Lung (tissue), 12 donors: ENCODE results near the gene VGLL3. TPM values are rescaled to one million over a fixed set of nuclear protein-coding genes. Genes with fewer than 3 reads are reported as not detected.

Experiments
- ATAC-seq: fragments of 200-7000 bp; cut with Tn5 transposase; one replicate; pipeline ENCODE4 v1.9.1; 2020; ENCODE audit warnings: moderate number of reproducible peaks; ENCODE audit not compliant: insufficient read depth, low FRiP score
- DNase-seq, 3 donors: peaks; one replicate each; pipeline ENCODE4 v3.0.0-alpha.2; 2013 to 2017
- H3K27ac ChIP-seq, 2 donors: one replicate each; pipeline ENCODE4 v1.5.1; 2013; ENCODE audit warnings: mild to moderate bottlenecking in 2 of 2, moderate library complexity in 2 of 2, control low read depth in 1 of 2, inconsistent platforms in 1 of 2, low read depth in 1 of 2, low read length in 1 of 2
- H3K27me3 ChIP-seq, 3 donors: one replicate each; pipeline ENCODE4 v1.5.1; 2013; ENCODE audit warnings: low read length in 2 of 3; ENCODE audit not compliant: control insufficient read depth in 3 of 3, insufficient read depth in 3 of 3
- H3K36me3 ChIP-seq, 4 donors: one replicate each; pipeline ENCODE4 v1.5.1; 2013; ENCODE audit warnings: low read length in 4 of 4, mild to moderate bottlenecking in 1 of 4, moderate library complexity in 1 of 4; ENCODE audit not compliant: control insufficient read depth in 4 of 4, insufficient read depth in 4 of 4
- H3K4me1 ChIP-seq, 5 donors: one replicate each; pipeline ENCODE4 v1.5.1; 2013; ENCODE audit warnings: low read length in 5 of 5, mild to moderate bottlenecking in 2 of 5, moderate library complexity in 1 of 5; ENCODE audit not compliant: control insufficient read depth in 5 of 5, insufficient read depth in 5 of 5
- H3K4me3 ChIP-seq: one replicate; pipeline ENCODE4 v1.5.1; 2013; ENCODE audit warnings: mild to moderate bottlenecking, control low read depth, moderate library complexity
- H3K9ac ChIP-seq, 2 donors: one replicate each; pipeline ENCODE4 v1.5.1; 2013; ENCODE audit warnings: low read length in 2 of 2, control low read depth in 1 of 2; ENCODE audit not compliant: insufficient read depth in 1 of 2
- H3K9me3 ChIP-seq, 4 donors: one replicate each; pipeline ENCODE4 v1.5.1; 2013; ENCODE audit warnings: low read length in 3 of 4, mild to moderate bottlenecking in 1 of 4, moderate library complexity in 1 of 4; ENCODE audit not compliant: control insufficient read depth in 4 of 4, insufficient read depth in 3 of 4
- WGBS, 2 donors: extraction: QIAGEN DNeasy Blood & Tissue Kit; methylation state at CpG; one replicate each; pipeline ENCODE4 v1.1.7; 2013; 5-methylcytosine and 5-hydroxymethylcytosine counted together
- polyA plus RNA-seq, 2 donors: library from polyadenylated mRNA; stranded (reverse); fragments of 200-250 nt; gene quantifications; one replicate each; pipeline ENCODE4 v1.2.1, GENCODE V29; 2013
- total RNA-seq, 2 donors: library from RNA; depleted of rRNA in 1 of 2; stranded (reverse); fragments of >200 nt in 1 of 2; gene quantifications; one replicate each; pipeline ENCODE4 v1.2.1, GENCODE V29; 2014 to 2021
- TF ChIP-seq, protein P1 (sequence below): IDR thresholded peaks from 2 replicates; pipeline ENCODE4 v1.5.1; 2012; ENCODE audit warnings: mild to moderate bottlenecking; ENCODE audit errors: control extremely low read depth, extremely low read depth
- donor health status: control.
- donor health status: control.
- donor health status: Bipolar disorder and iron deficiency.
- donor health status: healthy.
- donor health status: DM: yes; HTN: yes; CAD: no.

VGLL3 gene
- total and polyA plus RNA-seq, 4 donors = 4.3 to 49.2 (median 20.1) TPM

DNA sequence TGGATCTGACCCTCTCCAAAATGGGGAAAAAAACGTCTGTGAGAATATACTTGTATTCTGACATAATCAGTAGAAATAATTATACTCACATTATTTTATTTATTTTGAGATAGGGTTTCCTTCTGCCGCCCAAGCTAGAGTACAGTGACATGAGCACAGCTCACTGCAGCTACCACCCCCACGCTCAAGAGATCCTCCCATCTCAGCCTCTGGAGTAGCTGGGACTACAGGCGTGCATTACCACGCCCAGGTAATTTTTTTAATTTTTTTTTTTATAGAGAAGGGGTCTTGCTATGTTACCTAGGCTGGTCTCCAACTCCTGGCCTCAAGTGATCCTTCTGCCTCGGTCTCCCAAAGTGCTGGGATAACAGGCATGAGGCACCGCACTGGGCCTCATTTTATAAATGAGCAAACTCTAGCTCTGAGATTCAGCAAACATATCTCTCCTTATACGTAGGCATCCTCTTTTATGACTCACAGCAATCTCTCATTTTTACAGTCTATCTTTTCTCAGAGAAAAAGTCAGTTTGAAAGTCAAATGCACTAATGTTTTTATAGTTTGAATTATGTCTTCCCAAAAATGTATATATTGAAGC is 989 bp upstream of the VGLL3 start:
- H3K4me1 ChIP-seq = peaks cover 0 to 37% (median 2%) of the 10 kb centered on the region in 5 donors
- peak overlapping the region in 1 of 2 donors; percentile 99 for H3K9ac ChIP-seq
- no peaks in the 10 kb centered on the region for H3K36me3 ChIP-seq
- ATAC-seq = no peak
- H3K4me3 ChIP-seq = no peak overlapping the region
- TF ChIP-seq, protein P1, sequence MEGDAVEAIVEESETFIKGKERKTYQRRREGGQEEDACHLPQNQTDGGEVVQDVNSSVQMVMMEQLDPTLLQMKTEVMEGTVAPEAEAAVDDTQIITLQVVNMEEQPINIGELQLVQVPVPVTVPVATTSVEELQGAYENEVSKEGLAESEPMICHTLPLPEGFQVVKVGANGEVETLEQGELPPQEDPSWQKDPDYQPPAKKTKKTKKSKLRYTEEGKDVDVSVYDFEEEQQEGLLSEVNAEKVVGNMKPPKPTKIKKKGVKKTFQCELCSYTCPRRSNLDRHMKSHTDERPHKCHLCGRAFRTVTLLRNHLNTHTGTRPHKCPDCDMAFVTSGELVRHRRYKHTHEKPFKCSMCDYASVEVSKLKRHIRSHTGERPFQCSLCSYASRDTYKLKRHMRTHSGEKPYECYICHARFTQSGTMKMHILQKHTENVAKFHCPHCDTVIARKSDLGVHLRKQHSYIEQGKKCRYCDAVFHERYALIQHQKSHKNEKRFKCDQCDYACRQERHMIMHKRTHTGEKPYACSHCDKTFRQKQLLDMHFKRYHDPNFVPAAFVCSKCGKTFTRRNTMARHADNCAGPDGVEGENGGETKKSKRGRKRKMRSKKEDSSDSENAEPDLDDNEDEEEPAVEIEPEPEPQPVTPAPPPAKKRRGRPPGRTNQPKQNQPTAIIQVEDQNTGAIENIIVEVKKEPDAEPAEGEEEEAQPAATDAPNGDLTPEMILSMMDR = no peak
- DNase-seq = no peak
- WGBS, 2 donors = 61 to 73% methylated on average over 8 of the region's 8 CpGs
- no peaks in the 10 kb centered on the region for H3K27me3 ChIP-seq
- no peak overlapping the region for H3K27ac ChIP-seq
- no peaks in the 10 kb centered on the region for H3K9me3 ChIP-seq

DNA sequence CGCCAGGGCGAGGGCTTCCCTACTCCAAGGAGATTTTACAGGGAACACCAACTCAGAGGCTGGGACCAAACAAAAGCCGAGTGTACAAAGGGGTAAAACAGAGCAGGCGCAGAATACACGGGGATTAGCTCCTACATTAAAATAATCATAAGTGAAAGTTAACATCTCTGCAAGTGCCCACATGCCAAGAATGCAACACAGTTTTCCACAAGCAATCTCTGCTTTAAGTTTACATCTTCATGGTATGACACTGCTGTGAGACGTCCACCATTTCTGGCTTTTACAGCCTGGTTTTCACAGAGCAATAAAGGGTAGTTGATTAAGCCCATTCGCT is 500 bp upstream of the VGLL3 start:
- H3K27ac ChIP-seq = peak overlapping the region in 1 of 2 donors; percentile 76
- H3K27me3 ChIP-seq = no peaks in the 10 kb centered on the region
- H3K4me1 ChIP-seq = peaks cover 0 to 42% (median 2%) of the 10 kb centered on the region in 5 donors
- no peaks in the 10 kb centered on the region for H3K36me3 ChIP-seq
- WGBS, 2 donors = 8 to 9% methylated on average over 7 of the region's 7 CpGs
- DNase-seq = no peak
- no peaks in the 10 kb centered on the region for H3K9me3 ChIP-seq
- TF ChIP-seq, protein P1 = no peak
- peak overlapping the region; percentile 78 to 99 for H3K9ac ChIP-seq
- H3K4me3 ChIP-seq = no peak overlapping the region
- ATAC-seq = no peak

DNA sequence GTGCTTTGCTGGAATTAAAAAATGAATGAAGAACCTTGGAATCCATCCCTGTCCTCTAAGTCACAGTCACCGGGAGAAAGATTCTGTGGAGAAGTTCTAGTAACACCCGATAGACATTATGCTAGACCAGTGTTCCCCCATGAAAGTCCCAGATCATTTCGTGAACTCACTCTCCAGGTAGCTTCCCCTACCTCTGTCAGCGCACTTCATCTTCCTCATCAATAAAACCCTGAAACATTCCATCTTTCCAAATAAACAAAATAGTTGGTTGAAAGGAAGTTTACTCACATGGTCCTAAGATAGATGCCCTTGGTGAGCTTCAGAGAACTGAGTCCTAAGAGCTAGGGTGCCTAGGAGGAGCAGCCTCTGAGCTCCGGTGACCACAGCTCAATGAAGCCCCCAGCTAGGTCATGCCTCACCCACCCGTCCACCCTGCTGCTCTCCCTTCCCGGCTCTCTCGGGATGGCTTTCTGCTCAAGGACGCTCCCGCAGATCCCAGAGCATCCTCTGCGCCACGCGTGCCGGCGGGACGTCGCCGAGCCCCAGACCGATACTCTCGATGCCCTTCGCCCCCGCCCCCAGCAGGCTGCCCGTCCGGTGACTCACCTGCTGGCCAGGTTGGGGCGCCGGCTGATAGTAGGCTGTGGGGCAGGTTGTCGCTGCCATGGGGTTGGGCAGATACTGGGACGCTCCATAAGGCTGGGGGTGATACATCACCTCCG is 776 bp downstream of the VGLL3 start:
- H3K27me3 ChIP-seq = no peaks in the 10 kb centered on the region
- H3K36me3 ChIP-seq = no peaks in the 10 kb centered on the region
- peaks cover 0 to 51% (median 3%) of the 10 kb centered on the region in 5 donors for H3K4me1 ChIP-seq
- WGBS, 2 donors = 8 to 9% methylated on average over 29 of the region's 29 CpGs
- ATAC-seq (peak; percentile 8), DNase-seq (peak; percentile 43 to 54 (median 46))
- TF ChIP-seq, protein P1 = no peak
- peak overlapping the region; percentile 71 for H3K4me3 ChIP-seq
- peak overlapping the region; percentile 12 to 91 for H3K9ac ChIP-seq
- no peaks in the 10 kb centered on the region for H3K9me3 ChIP-seq
- H3K27ac ChIP-seq = peak overlapping the region; percentile 71 to 88
